HL-60 (cell line): ENCODE measurements around the gene ZSWIM8.
A peak's percentile ranks its signal among the peaks of the same experiment; 100 is the strongest.

Experiments used
- DNase-seq, 2 experiments: peaks; one replicate each; pipeline ENCODE4 v3.0.0-alpha.2; 2010 to 2020; ENCODE audit warnings: low read depth in 1 of 2, low spot score in 1 of 2
- H3K27ac ChIP-seq: fragments of 250-450 bp; sonication (Bioruptor Pico); replicated peaks from 2 replicates; pipeline ENCODE4 v1.5.1; 2020; ENCODE audit warnings: mild to moderate bottlenecking, moderate library complexity
- H3K27me3 ChIP-seq: fragments of 250-450 bp; sonication (Bioruptor Pico); 2 replicates; pipeline ENCODE4 v1.5.1; 2021; ENCODE audit warnings: mild to moderate bottlenecking, moderate library complexity; ENCODE audit not compliant: insufficient read depth, poor library complexity, severe bottlenecking
- H3K4me3 ChIP-seq: replicated peaks from 2 replicates; pipeline ENCODE4 v1.5.1; 2011; ENCODE audit warnings: mild to moderate bottlenecking, control low read depth, low read length; ENCODE audit not compliant: insufficient read depth
- GABPA ChIP-seq: IDR thresholded peaks from 2 replicates; pipeline ENCODE4 v1.6.1; 2012; ENCODE audit warnings: low read depth
- POLR2AphosphoS5 ChIP-seq: IDR thresholded peaks from 2 replicates; pipeline ENCODE4 v1.6.1; 2012; ENCODE audit warnings: low read depth
- SPI1 ChIP-seq: IDR thresholded peaks from 2 replicates; pipeline ENCODE4 v1.6.1; 2012; ENCODE audit warnings: low read depth, mild to moderate bottlenecking, borderline replicate concordance
- TF ChIP-seq, protein P1 (sequence below): IDR thresholded peaks from one replicate; pipeline ENCODE4 v1.5.1; 2011; ENCODE audit warnings: low read length, control low read depth, inconsistent platforms; ENCODE audit not compliant: insufficient read depth
- TF ChIP-seq, protein P2 (sequence below): IDR thresholded peaks from 2 replicates; pipeline ENCODE4 v1.6.1; 2012; ENCODE audit warnings: low read depth; ENCODE audit not compliant: insufficient replicate concordance

Gene ZSWIM8

DNA sequence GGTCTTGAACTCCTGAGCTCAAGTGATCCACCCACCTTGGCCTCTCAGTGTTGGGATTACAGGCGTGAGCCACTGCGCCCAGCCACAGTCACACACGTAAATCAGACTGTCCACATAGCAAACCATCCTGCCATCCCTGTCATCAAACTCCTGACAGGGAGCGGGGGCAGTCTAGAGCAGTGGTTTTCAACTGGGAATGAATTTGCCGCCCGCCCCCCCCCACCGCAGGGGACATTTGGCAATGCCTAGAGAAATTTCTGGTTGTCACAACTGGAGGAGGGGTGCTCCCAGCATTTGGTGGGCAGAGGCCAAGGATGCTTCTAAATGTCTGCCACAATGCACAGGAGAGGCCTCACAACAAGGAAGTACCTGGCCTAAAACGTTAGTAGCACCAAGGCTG lies 64.8 kb downstream of the ZSWIM8 start:
- no peak for DNase-seq
- no peaks in the 10 kb centered on the region for H3K27me3 ChIP-seq
- H3K27ac ChIP-seq: peak overlapping the region; percentile 53
- TF ChIP-seq, protein P1, sequence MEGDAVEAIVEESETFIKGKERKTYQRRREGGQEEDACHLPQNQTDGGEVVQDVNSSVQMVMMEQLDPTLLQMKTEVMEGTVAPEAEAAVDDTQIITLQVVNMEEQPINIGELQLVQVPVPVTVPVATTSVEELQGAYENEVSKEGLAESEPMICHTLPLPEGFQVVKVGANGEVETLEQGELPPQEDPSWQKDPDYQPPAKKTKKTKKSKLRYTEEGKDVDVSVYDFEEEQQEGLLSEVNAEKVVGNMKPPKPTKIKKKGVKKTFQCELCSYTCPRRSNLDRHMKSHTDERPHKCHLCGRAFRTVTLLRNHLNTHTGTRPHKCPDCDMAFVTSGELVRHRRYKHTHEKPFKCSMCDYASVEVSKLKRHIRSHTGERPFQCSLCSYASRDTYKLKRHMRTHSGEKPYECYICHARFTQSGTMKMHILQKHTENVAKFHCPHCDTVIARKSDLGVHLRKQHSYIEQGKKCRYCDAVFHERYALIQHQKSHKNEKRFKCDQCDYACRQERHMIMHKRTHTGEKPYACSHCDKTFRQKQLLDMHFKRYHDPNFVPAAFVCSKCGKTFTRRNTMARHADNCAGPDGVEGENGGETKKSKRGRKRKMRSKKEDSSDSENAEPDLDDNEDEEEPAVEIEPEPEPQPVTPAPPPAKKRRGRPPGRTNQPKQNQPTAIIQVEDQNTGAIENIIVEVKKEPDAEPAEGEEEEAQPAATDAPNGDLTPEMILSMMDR: no peak
- TF ChIP-seq POLR2AphosphoS5: no peak
- no peak for TF ChIP-seq GABPA
- TF ChIP-seq SPI1: no peak
- TF ChIP-seq, protein P2, sequence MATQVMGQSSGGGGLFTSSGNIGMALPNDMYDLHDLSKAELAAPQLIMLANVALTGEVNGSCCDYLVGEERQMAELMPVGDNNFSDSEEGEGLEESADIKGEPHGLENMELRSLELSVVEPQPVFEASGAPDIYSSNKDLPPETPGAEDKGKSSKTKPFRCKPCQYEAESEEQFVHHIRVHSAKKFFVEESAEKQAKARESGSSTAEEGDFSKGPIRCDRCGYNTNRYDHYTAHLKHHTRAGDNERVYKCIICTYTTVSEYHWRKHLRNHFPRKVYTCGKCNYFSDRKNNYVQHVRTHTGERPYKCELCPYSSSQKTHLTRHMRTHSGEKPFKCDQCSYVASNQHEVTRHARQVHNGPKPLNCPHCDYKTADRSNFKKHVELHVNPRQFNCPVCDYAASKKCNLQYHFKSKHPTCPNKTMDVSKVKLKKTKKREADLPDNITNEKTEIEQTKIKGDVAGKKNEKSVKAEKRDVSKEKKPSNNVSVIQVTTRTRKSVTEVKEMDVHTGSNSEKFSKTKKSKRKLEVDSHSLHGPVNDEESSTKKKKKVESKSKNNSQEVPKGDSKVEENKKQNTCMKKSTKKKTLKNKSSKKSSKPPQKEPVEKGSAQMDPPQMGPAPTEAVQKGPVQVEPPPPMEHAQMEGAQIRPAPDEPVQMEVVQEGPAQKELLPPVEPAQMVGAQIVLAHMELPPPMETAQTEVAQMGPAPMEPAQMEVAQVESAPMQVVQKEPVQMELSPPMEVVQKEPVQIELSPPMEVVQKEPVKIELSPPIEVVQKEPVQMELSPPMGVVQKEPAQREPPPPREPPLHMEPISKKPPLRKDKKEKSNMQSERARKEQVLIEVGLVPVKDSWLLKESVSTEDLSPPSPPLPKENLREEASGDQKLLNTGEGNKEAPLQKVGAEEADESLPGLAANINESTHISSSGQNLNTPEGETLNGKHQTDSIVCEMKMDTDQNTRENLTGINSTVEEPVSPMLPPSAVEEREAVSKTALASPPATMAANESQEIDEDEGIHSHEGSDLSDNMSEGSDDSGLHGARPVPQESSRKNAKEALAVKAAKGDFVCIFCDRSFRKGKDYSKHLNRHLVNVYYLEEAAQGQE: no peak
- no peak overlapping the region for H3K4me3 ChIP-seq

DNA sequence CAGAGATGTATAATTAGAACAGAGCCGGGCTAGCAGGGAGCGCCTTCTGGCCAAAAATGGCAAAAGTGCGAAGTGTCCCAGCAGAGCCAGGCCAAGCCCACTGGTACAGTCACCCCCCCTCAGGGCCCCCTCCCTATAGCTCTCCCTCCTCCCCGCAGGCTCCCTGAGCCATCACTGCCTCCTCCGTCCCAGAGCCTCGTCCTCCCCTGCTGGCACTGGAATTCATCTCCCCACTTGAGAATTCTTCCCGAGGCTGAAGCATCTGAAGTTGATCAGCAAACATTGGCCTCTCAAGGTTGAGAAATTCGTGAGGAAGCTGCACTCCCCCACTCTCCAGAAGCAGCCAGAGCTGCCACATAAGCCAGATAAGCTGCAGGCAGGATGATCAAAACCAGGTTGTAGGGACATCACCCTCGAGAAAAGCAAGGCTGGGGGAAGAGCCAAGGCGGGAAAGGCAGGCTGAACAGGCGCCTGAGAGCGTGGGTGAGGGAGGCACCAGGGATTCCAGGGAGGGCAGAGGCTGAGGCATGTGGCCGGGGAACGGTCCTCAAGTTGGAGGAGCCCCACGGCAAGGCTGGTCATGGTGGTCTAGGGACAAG lies 65.6 kb downstream of the ZSWIM8 start:
- DNase-seq: peak in 1 of 2 experiments; percentile 57
- H3K27ac ChIP-seq: peak overlapping the region; percentile 32
- no peak overlapping the region for H3K4me3 ChIP-seq
- no peak for TF ChIP-seq SPI1
- TF ChIP-seq GABPA: no peak
- TF ChIP-seq, protein P2: no peak
- TF ChIP-seq, protein P1: no peak
- TF ChIP-seq POLR2AphosphoS5: no peak
- H3K27me3 ChIP-seq: no peaks in the 10 kb centered on the region
